ENCODE results near the gene PTPN18. TPM values are rescaled to one million over a fixed set of nuclear protein-coding genes. Genes with fewer than 3 reads are reported as not detected.
A peak's percentile ranks its signal among the peaks of the same experiment; 100 is the strongest.

Gene PTPN18
- total RNA-seq, 1 donor from 2014 or later: 16.3 TPM

- no peak for TF ChIP-seq CTCF (IDR thresholded peaks at IDR 0.05; ENCODE audit: unreplicated experiment)
- peaks cover 34% of the 10 kb centered on the region for H3K36me3 Mint-ChIP-seq (ENCODE audit: low read depth, unreplicated experiment)
- no peak for DNase-seq (ENCODE audit: low spot score)
- H3K4me1 Mint-ChIP-seq (ENCODE audit: unreplicated experiment): peaks cover 17% of the 10 kb centered on the region
- H3K27me3 Mint-ChIP-seq (ENCODE audit: unreplicated experiment): peaks cover 9% of the 10 kb centered on the region
- H3K4me3 Mint-ChIP-seq (ENCODE audit: unreplicated experiment): no peak overlapping the region
- no peak overlapping the region for H3K27ac Mint-ChIP-seq (ENCODE audit: unreplicated experiment)
- no peaks in the 10 kb centered on the region for H3K9me3 Mint-ChIP-seq (ENCODE audit: unreplicated experiment)
Observed at GRCh38 chr2:130347220-130347925, 8.5 kb upstream of the PTPN18 start.

GRCh38 chr2:130349174-130349573, 6.7 kb upstream of the PTPN18 start:
- H3K4me3 Mint-ChIP-seq (ENCODE audit: unreplicated experiment): peak overlapping the region; percentile 31
- no peak overlapping the region for H3K27ac Mint-ChIP-seq (ENCODE audit: unreplicated experiment)
- H3K4me1 Mint-ChIP-seq (ENCODE audit: unreplicated experiment): peaks cover 13% of the 10 kb centered on the region
- H3K36me3 Mint-ChIP-seq (ENCODE audit: low read depth, unreplicated experiment): peaks cover 31% of the 10 kb centered on the region
- H3K27me3 Mint-ChIP-seq (ENCODE audit: unreplicated experiment): peaks cover 5% of the 10 kb centered on the region
- DNase-seq (ENCODE audit: low spot score): no peak
- TF ChIP-seq CTCF (IDR thresholded peaks at IDR 0.05; ENCODE audit: unreplicated experiment): no peak
- H3K9me3 Mint-ChIP-seq (ENCODE audit: unreplicated experiment): no peaks in the 10 kb centered on the region

- peaks cover 14% of the 10 kb centered on the region for H3K27me3 Mint-ChIP-seq (ENCODE audit: unreplicated experiment)
- no peak overlapping the region for H3K27ac Mint-ChIP-seq (ENCODE audit: unreplicated experiment)
- H3K4me3 Mint-ChIP-seq (ENCODE audit: unreplicated experiment): no peak overlapping the region
- DNase-seq (ENCODE audit: low spot score): no peak
- peaks cover 22% of the 10 kb centered on the region for H3K4me1 Mint-ChIP-seq (ENCODE audit: unreplicated experiment)
- H3K36me3 Mint-ChIP-seq (ENCODE audit: low read depth, unreplicated experiment): peaks cover 18% of the 10 kb centered on the region
- no peak for TF ChIP-seq CTCF (IDR thresholded peaks at IDR 0.05; ENCODE audit: unreplicated experiment)
- no peaks in the 10 kb centered on the region for H3K9me3 Mint-ChIP-seq (ENCODE audit: unreplicated experiment)
Observed at GRCh38 chr2:130351711-130352110, 4.1 kb upstream of the PTPN18 start.

GRCh38 chr2:130352237-130352636, 3.6 kb upstream of the PTPN18 start:
- peak overlapping the region; percentile 70 for H3K27ac Mint-ChIP-seq (ENCODE audit: unreplicated experiment)
- H3K4me1 Mint-ChIP-seq (ENCODE audit: unreplicated experiment): peaks cover 22% of the 10 kb centered on the region
- peak overlapping the region; percentile 37 for H3K4me3 Mint-ChIP-seq (ENCODE audit: unreplicated experiment)
- no peak for TF ChIP-seq CTCF (IDR thresholded peaks at IDR 0.05; ENCODE audit: unreplicated experiment)
- H3K36me3 Mint-ChIP-seq (ENCODE audit: low read depth, unreplicated experiment): peaks cover 13% of the 10 kb centered on the region
- no peaks in the 10 kb centered on the region for H3K9me3 Mint-ChIP-seq (ENCODE audit: unreplicated experiment)
- DNase-seq (ENCODE audit: low spot score): no peak
- H3K27me3 Mint-ChIP-seq (ENCODE audit: unreplicated experiment): peaks cover 16% of the 10 kb centered on the region

GRCh38 chr2:130353291-130354138, 2.3 kb upstream of the PTPN18 start:
- Mint-ChIP-seq H3K27ac (ENCODE audit: unreplicated experiment) (no peak overlapping the region), H3K4me3 (ENCODE audit: unreplicated experiment) (peak overlapping the region; percentile 31), H3K36me3 (ENCODE audit: low read depth, unreplicated experiment) (no peaks in the 10 kb centered on the region), H3K4me1 (ENCODE audit: unreplicated experiment) (peaks cover 22% of the 10 kb centered on the region), H3K9me3 (ENCODE audit: unreplicated experiment) (no peaks in the 10 kb centered on the region), H3K27me3 (ENCODE audit: unreplicated experiment) (peaks cover 16% of the 10 kb centered on the region)
- no peak for DNase-seq (ENCODE audit: low spot score)
- no peak for TF ChIP-seq CTCF (IDR thresholded peaks at IDR 0.05; ENCODE audit: unreplicated experiment)

Measured in endothelial cell (in vitro differentiated cells).